ENCODE data around the gene CBLC. TPM values are rescaled to one million over a fixed set of nuclear protein-coding genes. Genes with fewer than 3 reads are reported as not detected.

CBLC gene
- total RNA-seq, 4 donors from 2014 or later = 64.3 to 87.0 (median 75.6) TPM

- intact Hi-C loops (cut with DNase I; ENCODE audit: low total_unique reads) = loop anchor here (10.0 kb wide), 1 partner anchor 50 kb away; the partner anchor contains the start of gene NECTIN2
- no peak for TF ChIP-seq POLR2A (IDR thresholded peaks at IDR 0.05)
- 83 to 94% methylated on average over 4 of the region's 4 CpGs for WGBS, 2 donors
- DNase-seq (ENCODE audit: low spot score in 2 of 2) = no peak
- no peak overlapping the region for H3K4me3 ChIP-seq (ENCODE audit: low read depth, poor library complexity, severe bottlenecking)
These were observed 16.9 kb downstream of the CBLC start for GRCh38 chr19:44794610-44795009.

DNA sequence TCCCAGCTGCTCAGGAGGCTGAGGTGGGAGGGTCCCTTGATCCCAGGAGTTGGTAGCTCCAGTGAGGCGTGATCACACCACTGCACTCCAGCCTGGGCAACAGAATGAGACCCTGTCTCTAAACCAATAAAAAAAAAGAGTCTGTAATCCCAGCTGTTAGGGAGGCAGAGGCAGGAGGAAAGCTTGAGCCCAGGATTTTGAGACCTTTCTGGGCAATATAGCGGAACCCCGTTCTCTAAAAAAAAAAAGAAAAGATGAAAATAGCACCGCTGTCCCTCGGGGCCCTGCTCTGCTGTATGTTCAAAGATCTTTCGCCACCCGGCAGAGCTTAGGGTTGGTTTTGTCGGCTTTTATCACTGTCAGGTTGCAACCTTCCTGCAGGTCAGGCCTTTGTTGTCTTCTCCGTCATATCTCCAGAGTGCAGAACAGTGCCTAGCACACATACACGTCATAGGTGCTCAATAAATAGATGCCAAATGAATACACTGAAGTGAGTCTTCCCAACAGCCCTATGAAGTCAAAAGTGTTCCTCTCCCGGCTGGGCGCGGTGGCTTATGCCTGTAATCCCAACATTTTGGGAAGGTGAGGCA lies 17.8 kb downstream of the CBLC start:
- 90 to 92% methylated on average over 13 of the region's 13 CpGs for WGBS, 2 donors
- no peak for DNase-seq (ENCODE audit: low spot score in 2 of 2)
- intact Hi-C loops (cut with DNase I; ENCODE audit: low total_unique reads) = loop anchor here (10.0 kb wide), 1 partner anchor 49 kb away; the partner anchor contains the start of gene NECTIN2
- TF ChIP-seq, protein P1, sequence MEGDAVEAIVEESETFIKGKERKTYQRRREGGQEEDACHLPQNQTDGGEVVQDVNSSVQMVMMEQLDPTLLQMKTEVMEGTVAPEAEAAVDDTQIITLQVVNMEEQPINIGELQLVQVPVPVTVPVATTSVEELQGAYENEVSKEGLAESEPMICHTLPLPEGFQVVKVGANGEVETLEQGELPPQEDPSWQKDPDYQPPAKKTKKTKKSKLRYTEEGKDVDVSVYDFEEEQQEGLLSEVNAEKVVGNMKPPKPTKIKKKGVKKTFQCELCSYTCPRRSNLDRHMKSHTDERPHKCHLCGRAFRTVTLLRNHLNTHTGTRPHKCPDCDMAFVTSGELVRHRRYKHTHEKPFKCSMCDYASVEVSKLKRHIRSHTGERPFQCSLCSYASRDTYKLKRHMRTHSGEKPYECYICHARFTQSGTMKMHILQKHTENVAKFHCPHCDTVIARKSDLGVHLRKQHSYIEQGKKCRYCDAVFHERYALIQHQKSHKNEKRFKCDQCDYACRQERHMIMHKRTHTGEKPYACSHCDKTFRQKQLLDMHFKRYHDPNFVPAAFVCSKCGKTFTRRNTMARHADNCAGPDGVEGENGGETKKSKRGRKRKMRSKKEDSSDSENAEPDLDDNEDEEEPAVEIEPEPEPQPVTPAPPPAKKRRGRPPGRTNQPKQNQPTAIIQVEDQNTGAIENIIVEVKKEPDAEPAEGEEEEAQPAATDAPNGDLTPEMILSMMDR (IDR thresholded peaks at IDR 0.05) = no peak
- no peak for TF ChIP-seq POLR2A (IDR thresholded peaks at IDR 0.05)
- H3K4me3 ChIP-seq (ENCODE audit: low read depth, poor library complexity, severe bottlenecking) = no peak overlapping the region

DNA sequence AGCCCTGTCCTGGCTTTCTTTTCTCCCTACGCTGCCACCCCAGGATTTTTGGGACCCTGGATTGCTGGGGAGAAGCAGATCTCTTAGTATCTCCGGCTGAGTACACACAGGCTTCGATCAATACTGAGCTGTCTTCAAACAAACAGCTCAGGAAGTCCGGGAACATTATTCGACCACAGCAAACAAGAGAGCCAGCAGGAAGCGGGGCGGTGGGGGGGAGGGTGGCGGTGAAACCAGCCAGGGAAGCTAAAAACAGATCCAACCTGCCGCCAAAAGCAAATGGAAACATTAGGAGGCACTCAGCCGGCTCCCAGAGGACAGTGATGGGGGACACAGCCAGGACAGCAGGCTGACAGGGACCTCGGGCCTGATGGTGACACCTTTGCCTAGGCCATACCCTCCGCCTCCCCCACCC lies 19.0 kb downstream of the CBLC start:
- DNase-seq (ENCODE audit: low spot score in 2 of 2) = no peak
- 52% methylated on average over 12 of the region's 12 CpGs for WGBS, 2 donors
- no peak overlapping the region for H3K4me3 ChIP-seq (ENCODE audit: low read depth, poor library complexity, severe bottlenecking)
- intact Hi-C loops (cut with DNase I; ENCODE audit: low total_unique reads) = loop anchor here (10.0 kb wide), 1 partner anchor 48 kb away; the partner anchor contains the start of gene NECTIN2
- no peak for TF ChIP-seq POLR2A (IDR thresholded peaks at IDR 0.05)
- TF ChIP-seq, protein P1 (IDR thresholded peaks at IDR 0.05) = no peak

GRCh38 chr19:44799627-44800346 lies 22.1 kb downstream of the CBLC start:
- DNase-seq (ENCODE audit: low spot score in 2 of 2) = no peak
- intact Hi-C loops (cut with DNase I; ENCODE audit: low total_unique reads) = loop anchor here (10.0 kb wide), 1 partner anchor 45 kb away; the partner anchor contains the start of gene NECTIN2
- TF ChIP-seq, protein P1 (IDR thresholded peaks at IDR 0.05) = no peak
- TF ChIP-seq POLR2A (IDR thresholded peaks at IDR 0.05) = no peak
- 71 to 76% methylated on average over 10 of the region's 10 CpGs for WGBS, 2 donors
- H3K4me3 ChIP-seq (ENCODE audit: low read depth, poor library complexity, severe bottlenecking) = no peak overlapping the region

DNA sequence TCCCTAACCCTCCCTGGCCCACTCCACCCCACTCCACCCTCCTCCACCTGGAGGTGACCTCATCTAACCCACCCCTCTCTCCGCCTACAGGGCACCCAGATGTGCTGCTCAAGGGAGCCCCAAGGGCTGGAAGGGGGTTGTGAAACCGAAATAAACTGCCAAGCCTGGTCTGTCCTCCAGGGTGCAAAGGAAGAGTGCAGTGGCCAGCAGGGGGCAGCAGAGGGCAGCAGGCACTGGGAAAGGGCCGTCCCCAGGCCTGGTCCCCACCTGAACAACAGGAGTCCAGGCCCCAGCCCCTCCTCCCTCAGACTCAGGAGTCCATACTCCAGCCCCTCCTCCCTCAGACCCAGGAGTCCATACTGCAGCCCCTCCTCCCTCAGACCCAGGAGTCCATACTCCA lies 22.8 kb downstream of the CBLC start:
- H3K4me3 ChIP-seq (ENCODE audit: low read depth, poor library complexity, severe bottlenecking) = no peak overlapping the region
- intact Hi-C loops (cut with DNase I; ENCODE audit: low total_unique reads) = no loop called here
- DNase-seq (ENCODE audit: low spot score in 2 of 2) = peak; percentile 71 to 97
- TF ChIP-seq, protein P1 (IDR thresholded peaks at IDR 0.05) = peak in 1 of 3 donors; percentile 66
- no peak for TF ChIP-seq POLR2A (IDR thresholded peaks at IDR 0.05)
- 0 to 4% methylated on average over 3 of the region's 3 CpGs for WGBS, 2 donors

Measured in lower leg skin (tissue), 4 donors.